ENCODE results near the gene KRTAP9-9.
"Not testable (repeated sequence)": the region's sequence is repeated elsewhere in the genome, so short reads cannot be mapped to it uniquely, and the experiment has no call there.

Gene KRTAP9-9

DNA sequence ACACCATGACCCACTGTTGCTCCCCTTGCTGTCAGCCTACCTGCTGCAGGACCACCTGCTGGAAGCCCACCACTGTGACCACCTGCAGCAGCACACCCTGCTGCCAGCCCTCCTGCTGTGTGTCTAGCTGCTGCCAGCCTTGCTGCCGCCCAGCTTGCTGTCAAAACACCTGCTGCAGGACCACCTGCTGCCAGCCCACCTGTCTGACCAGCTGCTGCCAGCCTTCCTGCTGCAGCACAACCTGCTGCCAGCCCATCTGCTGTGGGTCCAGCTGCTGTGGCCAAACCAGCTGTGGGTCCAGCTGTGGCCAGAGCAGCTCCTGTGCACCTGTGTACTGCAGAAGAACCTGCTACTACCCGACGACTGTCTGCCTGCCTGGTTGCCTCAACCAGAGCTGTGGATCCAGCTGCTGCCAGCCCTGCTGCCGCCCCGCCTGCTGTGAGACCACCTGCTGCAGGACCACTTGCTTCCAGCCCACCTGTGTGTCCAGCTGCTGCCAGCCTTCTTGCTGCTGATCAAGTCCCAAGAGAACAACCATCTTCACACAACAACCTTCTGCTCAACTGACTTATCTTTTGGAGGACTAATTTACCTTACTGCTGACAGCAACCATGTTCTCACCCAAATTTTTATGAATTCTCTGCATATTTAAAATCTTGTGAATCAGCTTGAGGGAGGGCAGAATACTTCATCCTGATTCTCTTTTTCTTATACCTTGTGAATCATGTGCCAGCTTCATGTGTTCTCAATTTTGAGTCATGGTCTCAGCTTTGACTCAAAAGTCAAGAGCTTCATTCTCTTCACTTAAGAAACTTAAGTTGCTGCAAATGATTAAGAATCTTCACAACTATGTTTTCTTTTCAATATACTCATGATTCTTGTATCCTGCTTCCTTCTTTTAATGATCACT, at the start of gene KRTAP9-9:
TSS of gene KRTAP9-9 (plus strand) at position 4 of the 910 bp plus-strand sequence.
- not testable (repeated sequence) for DNase-seq

DNA sequence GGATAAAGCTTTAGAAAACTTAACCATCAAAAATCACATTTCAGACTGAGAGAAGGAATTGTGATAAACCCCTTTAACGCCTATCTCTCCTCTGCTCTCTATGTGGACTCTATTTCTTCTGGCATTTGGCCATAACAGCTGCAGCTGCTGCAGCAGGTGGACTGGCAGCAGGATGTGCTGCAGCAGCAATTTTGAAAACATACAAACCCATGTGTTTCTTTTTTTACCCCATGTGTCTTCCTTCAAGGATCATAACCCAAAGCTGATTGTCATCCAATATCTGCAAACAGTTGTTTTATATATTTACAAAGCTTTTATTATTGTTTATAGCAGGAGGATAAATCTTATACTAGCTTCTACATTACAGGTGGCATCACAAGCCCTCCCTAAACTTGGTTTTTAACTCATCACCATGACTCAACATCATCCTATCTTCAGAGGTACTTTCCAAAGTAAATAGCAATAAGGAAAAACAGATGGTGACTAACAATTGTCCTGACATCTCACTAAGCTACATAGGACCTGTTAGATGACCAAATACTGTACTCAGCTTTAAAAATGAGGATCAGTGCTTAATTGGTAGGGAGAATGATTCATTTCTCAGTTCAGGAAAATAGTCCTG, 43.2 kb upstream of the KRTAP9-9 start:
- DNase-seq: no peak

DNA sequence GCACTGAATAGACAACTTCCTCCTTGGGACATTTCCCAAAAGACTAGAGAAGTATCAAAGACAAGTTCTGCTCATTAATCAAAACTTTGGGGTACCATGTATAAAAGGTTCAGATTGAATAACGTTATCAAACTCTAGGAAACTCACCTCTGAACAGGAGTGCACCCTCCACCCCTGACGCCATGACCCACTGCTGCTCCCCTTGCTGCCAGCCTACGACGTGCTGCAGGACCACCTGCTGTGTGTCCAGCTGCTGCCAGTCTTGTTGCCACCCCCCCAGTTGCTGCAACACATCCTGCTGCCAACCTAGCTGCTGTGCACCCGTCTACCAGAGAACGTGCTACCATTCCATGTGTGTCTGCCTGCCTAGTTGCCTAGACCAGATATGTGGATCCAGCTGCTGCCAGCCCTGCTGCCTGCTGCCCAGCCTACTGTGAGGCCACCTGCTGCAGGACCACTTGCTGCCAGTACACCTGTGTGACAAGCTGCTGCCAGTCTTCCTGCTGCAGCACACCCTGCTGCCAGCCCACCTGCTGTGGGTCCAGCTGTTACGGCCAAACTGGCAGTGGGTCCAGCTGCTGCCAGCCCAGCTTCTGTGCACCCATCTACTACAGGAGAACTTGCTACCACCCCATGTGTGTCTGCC, 42.5 kb upstream of the KRTAP9-9 start:
- no peak for DNase-seq

DNA sequence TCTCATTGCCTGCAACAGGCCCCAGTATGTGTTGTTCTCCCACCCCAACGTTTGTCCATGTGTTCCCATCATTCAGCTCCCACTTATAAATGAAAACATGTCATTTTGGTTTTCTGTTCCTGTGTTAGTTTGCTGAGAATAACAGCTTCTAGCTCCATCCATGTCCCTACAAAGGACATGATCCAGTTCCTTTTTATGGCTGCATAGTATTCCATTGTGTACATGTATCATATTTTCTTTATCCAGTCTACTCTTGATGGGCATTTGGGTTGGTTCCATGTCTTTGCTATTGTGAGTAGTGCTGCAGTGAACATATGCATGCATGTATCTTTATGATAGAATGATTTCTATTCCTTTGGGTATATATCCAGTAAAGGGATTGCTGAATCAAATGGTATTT, 39.5 kb upstream of the KRTAP9-9 start:
- DNase-seq: no peak

GRCh38 chr17:41223821-41224220, 31.4 kb upstream of the KRTAP9-9 start:
- no peak for DNase-seq

DNA sequence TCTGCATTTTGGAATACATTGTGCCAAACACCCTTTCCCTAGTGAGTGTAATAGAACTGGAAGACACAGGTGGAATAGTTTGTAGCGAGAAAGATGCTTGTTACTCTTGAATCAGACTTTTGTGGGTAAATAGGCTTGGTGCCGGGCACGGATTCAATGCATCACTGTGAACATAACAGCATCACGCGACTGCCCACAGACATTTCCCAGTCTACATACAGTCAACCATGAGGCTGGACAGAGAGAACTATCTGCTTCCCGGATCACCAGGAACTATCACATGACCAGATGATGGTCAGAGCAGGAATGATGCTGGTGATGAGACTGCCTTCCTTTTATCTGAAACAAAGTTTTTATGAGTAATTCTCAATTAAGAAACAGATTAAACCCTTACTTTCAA, 29.1 kb upstream of the KRTAP9-9 start:
- no peak for DNase-seq

GRCh38 chr17:41226598-41227095, 28.5 kb upstream of the KRTAP9-9 start, which contains the start of gene KRTAP9-2:
Gene KRTAP9-2, plus strand, starts transcription at chr17:41226648. Its CDS starts 7 bp downstream, at chr17:41226655.
- not testable (repeated sequence) for DNase-seq

- DNase-seq: no peak
Measured at GRCh38 chr17:41230094-41230493, 25.1 kb upstream of the KRTAP9-9 start.

DNA sequence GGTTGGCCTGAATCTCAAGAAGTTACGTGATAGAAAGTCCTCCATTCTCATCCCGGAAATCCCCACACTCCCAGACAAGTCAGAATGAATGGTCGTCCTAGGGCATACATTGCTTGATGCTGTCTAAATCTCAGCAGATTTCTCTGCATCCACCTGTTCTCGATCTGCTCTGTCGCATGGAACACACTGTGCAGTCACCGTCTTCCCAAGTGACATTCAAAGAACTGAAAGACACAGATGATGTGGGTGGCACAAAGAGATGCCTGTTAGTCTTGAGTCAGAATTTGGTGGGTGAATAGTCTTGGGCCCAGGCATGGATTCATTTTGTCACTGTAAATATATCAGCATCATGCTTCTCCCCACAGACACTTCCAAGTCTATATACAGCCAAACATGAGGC, 23.5 kb upstream of the KRTAP9-9 start:
- DNase-seq: no peak

DNA sequence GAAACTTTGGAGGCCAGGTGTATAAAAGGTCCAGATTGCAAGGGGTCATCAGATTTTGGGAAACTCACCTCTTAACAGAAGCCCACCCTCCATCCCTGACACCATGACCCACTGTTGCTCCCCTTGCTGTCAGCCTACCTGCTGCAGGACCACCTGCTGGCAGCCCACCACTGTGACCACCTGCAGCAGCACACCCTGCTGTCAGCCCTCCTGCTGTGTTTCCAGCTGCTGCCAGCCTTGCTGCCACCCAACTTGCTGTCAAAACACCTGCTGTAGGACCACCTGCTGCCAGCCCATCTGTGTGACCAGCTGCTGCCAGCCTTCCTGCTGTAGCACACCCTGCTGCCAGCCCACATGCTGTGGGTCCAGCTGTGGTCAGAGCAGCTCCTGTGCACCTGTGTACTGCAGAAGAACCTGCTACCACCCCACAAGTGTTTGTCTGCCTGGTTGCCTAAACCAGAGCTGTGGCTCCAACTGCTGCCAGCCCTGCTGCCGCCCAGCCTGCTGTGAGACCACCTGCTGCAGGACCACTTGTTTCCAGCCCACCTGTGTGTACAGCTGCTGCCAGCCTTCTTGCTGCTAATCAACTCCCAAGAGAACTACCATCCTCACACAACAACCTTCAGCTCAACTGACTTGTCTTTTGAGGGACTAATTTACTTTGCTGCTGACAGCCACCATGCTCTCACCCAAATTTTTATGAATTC, 22.6 kb upstream of the KRTAP9-9 start, which contains the start of gene KRTAP9-3:
TSS of gene KRTAP9-3 (plus strand) at position 51 of the 707 bp plus-strand sequence. CDS start at position 104, 53 bp downstream.
- DNase-seq: not testable (repeated sequence)

GRCh38 chr17:41237116-41237515, 18.1 kb upstream of the KRTAP9-9 start:
- DNase-seq: not testable (repeated sequence)

DNA sequence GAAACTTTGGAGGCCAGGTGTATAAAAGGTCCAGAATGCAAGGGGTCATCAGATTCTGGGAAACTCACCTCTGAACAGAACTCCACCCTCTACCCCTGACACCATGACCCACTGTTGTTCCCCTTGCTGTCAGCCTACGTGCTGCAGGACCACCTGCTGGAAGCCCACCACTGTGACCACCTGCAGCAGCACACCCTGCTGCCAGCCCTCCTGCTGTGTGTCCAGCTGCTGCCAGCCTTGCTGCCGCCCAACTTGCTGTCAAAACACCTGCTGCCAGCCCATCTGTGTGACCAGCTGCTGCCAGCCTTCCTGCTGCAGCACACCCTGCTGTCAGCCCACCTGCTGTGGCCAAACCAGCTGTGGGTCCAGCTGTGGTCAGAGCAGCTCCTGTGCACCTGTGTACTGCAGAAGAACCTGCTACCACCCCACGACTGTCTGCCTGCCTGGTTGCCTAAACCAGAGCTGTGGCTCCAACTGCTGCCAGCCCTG, 17.2 kb upstream of the KRTAP9-9 start, which contains the start of gene KRTAP9-8:
TSS of gene KRTAP9-8 (plus strand) at position 51 of the 489 bp plus-strand sequence. CDS start at position 104, 53 bp downstream.
- DNase-seq: not testable (repeated sequence)

- not testable (repeated sequence) for DNase-seq
Measured at GRCh38 chr17:41246995-41247787, 8.0 kb upstream of the KRTAP9-9 start.

DNA sequence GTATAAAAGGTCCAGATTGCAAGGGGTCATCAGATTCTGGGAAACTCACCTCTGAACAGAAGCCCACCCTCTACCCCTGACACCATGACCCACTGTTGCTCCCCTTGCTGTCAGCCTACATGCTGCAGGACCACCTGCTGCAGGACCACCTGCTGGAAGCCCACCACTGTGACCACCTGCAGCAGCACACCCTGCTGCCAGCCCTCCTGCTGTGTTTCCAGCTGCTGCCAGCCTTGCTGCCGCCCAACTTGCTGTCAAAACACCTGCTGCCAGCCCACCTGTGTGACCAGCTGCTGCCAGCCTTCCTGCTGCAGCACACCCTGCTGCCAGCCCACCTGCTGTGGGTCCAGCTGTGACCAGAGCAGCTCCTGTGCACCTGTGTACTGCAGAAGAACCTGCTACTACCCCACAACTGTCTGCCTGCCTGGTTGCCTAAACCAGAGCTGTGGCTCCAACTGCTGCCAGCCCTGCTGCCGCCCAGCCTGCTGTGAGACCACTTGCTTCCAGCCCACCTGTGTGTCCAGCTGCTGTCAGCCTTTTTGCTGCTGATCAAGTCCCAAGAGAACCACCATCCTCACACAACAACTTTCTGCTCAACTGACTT, 5.4 kb upstream of the KRTAP9-9 start, which contains the start of gene KRTAP9-4:
TSS of gene KRTAP9-4 (plus strand) at position 51 of the 604 bp plus-strand sequence. CDS start at position 85, 34 bp downstream.
- not testable (repeated sequence) for DNase-seq

- no peak for DNase-seq
Measured at GRCh38 chr17:41251261-41251660, 3.9 kb upstream of the KRTAP9-9 start.

GRCh38 chr17:41254861-41255260, 323 bp upstream of the KRTAP9-9 start:
- DNase-seq: no peak

- no peak for DNase-seq
Measured at GRCh38 chr17:41256291-41256685, 1.1 kb downstream of the KRTAP9-9 start.

- DNase-seq: no peak
Measured at GRCh38 chr17:41258406-41258805, 3.2 kb downstream of the KRTAP9-9 start.

- no peak for DNase-seq
Measured at GRCh38 chr17:41263212-41263611, 8.0 kb downstream of the KRTAP9-9 start.

- DNase-seq: no peak
Measured at GRCh38 chr17:41264599-41264998, 9.4 kb downstream of the KRTAP9-9 start.

DNA sequence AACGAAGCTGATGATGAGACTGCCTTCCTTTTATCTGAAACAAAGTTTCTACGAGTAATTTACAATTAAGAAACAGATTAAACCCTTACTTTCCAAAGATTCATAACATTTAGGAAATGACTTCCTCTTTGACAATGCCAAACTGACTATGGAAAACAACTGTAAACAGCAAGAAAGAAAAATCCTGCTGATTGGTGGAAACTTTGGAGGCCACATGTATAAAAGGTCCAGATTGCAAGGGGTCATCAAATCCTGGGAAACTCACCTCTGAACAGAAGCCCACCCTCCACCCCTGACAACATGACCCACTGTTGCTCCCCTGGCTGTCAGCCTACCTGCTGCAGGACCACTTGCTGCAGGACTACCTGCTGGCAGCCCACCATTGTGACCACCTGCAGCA, 9.9 kb downstream of the KRTAP9-9 start, which contains the start of gene KRTAP9-6:
TSS of gene KRTAP9-6 (plus strand) at position 301 of the 400 bp plus-strand sequence. CDS start at position 301, 0 bp downstream.
- no peak for DNase-seq
